ENCODE measurements around the gene NRXN3. TPM values are rescaled to one million over a fixed set of nuclear protein-coding genes. Genes with fewer than 3 reads are reported as not detected.

Gene NRXN3
- total and polyA plus RNA-seq, 4 donors = 1.4 to 8.3 (median 4.4) TPM

DNA sequence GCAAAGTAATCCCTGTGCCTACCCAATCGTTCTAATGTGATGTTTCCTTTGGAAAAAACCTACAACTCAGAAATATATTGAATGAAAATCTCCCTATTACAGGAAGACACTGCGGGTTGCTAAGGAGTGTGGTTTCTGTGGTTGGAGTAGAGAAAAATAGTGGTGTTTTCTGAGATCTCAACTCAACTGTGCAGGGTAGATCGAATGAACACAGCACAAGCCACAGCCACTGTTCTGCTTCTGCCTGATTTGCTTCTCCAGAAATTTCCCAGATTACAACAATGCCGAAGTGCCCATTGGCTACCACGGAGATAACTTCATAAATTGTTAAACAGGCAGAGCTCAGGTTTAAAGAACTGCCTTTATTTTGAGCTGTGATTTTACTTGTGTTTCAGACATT, 1560.8 kb downstream of the NRXN3 start:
- 45 to 59% methylated on average over 5 of the region's 5 CpGs for WGBS, 2 donors
- Histone ChIP-seq H3K9ac (ENCODE audit: insufficient read depth in 1 of 2, low read length in 2 of 2) (no peak overlapping the region), H3K27me3 (ENCODE audit: control insufficient read depth in 3 of 3, insufficient read depth in 3 of 3, low read length in 2 of 3) (no peaks in the 10 kb centered on the region), H3K4me1 (ENCODE audit: control insufficient read depth in 5 of 5, insufficient read depth in 5 of 5, low read length in 5 of 5) (peaks cover 0 to 4% (median 0%) of the 10 kb centered on the region in 5 donors), H3K27ac (ENCODE audit: low read depth in 1 of 2, low read length in 1 of 2) (no peak overlapping the region), H3K9me3 (ENCODE audit: control insufficient read depth in 4 of 4, insufficient read depth in 3 of 4, low read length in 3 of 4) (peaks cover 0 to 2% (median 0%) of the 10 kb centered on the region in 4 donors), H3K36me3 (ENCODE audit: control insufficient read depth in 4 of 4, insufficient read depth in 4 of 4, low read length in 4 of 4) (no peaks in the 10 kb centered on the region), H3K4me3 (no peak overlapping the region)
- TF ChIP-seq, protein P1, sequence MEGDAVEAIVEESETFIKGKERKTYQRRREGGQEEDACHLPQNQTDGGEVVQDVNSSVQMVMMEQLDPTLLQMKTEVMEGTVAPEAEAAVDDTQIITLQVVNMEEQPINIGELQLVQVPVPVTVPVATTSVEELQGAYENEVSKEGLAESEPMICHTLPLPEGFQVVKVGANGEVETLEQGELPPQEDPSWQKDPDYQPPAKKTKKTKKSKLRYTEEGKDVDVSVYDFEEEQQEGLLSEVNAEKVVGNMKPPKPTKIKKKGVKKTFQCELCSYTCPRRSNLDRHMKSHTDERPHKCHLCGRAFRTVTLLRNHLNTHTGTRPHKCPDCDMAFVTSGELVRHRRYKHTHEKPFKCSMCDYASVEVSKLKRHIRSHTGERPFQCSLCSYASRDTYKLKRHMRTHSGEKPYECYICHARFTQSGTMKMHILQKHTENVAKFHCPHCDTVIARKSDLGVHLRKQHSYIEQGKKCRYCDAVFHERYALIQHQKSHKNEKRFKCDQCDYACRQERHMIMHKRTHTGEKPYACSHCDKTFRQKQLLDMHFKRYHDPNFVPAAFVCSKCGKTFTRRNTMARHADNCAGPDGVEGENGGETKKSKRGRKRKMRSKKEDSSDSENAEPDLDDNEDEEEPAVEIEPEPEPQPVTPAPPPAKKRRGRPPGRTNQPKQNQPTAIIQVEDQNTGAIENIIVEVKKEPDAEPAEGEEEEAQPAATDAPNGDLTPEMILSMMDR (IDR thresholded peaks at IDR 0.05; ENCODE audit: control extremely low read depth, extremely low read depth) = no peak
- DNase-seq (no peak), ATAC-seq (ENCODE audit: insufficient read depth, low FRiP score) (no peak)

DNA sequence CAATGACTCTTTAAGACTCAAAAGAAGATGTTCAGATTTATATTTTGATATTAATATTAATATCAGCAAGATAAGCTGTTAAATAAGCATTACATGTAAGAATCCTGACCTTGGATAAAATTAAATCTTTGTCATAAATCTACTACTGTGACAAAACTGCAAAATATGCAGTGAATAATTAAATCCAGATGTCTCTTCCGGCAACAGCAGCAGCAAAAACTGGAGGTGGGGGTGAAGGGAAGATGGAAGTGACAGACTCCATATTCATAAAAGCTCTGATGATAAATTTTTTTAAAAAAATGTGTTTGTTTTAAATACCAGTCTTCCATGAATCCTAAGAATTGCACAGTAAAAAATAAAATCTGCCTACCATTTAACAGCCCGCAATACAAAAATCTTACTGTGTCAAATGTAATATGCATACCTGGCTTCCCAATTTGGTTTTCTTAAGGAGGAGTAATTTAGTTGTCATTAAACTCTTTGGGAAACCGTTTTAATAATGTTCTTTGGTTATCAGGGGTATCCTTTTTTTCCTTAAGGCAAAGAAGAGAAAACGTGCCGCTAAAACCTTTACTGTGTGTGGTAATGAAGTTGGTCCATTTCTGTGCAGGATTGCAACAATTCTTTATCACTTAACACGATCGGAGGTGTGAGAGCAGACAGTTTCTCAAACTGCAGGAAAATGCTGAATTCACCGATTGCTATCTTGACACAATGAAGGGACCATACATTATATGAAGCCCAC, 1562.9 kb downstream of the NRXN3 start:
- H3K9ac ChIP-seq (ENCODE audit: insufficient read depth in 1 of 2, low read length in 2 of 2) = no peak overlapping the region
- no peaks in the 10 kb centered on the region for H3K36me3 ChIP-seq (ENCODE audit: control insufficient read depth in 4 of 4, insufficient read depth in 4 of 4, low read length in 4 of 4)
- no peaks in the 10 kb centered on the region for H3K27me3 ChIP-seq (ENCODE audit: control insufficient read depth in 3 of 3, insufficient read depth in 3 of 3, low read length in 2 of 3)
- TF ChIP-seq, protein P1 (IDR thresholded peaks at IDR 0.05; ENCODE audit: control extremely low read depth, extremely low read depth) = no peak
- H3K4me1 ChIP-seq (ENCODE audit: control insufficient read depth in 5 of 5, insufficient read depth in 5 of 5, low read length in 5 of 5) = peaks cover 0 to 2% (median 0%) of the 10 kb centered on the region in 5 donors
- H3K27ac ChIP-seq (ENCODE audit: low read depth in 1 of 2, low read length in 1 of 2) = no peak overlapping the region
- ATAC-seq (ENCODE audit: insufficient read depth, low FRiP score) = no peak
- peaks cover 0 to 4% (median 1%) of the 10 kb centered on the region in 4 donors for H3K9me3 ChIP-seq (ENCODE audit: control insufficient read depth in 4 of 4, insufficient read depth in 3 of 4, low read length in 3 of 4)
- H3K4me3 ChIP-seq = no peak overlapping the region
- DNase-seq = no peak
- WGBS, 2 donors = 70 to 78% methylated on average over 8 of the region's 8 CpGs

DNA sequence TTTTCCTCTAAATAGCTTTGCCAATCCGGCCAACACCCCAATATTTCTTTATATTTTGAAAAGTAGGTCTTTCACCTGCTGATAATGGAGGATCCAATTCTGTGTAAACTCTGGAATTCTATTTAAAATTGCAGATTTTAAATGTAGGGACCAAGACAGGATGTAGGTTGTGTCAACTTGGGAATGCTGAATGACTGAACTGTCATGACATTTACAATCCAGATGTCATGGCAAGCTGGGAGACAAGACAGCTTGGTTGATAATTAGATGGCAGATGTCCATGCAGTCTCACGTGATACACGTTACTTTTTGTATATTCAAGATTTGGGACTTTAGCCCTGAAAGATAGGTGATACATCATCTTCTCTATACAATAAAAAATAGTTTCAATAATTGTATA, 1564.0 kb downstream of the NRXN3 start:
- TF ChIP-seq, protein P1 (IDR thresholded peaks at IDR 0.05; ENCODE audit: control extremely low read depth, extremely low read depth) = no peak
- 85 to 88% methylated on average over 3 of the region's 3 CpGs for WGBS, 2 donors
- Histone ChIP-seq H3K36me3 (ENCODE audit: control insufficient read depth in 4 of 4, insufficient read depth in 4 of 4, low read length in 4 of 4) (no peaks in the 10 kb centered on the region), H3K4me1 (ENCODE audit: control insufficient read depth in 5 of 5, insufficient read depth in 5 of 5, low read length in 5 of 5) (no peaks in the 10 kb centered on the region), H3K9me3 (ENCODE audit: control insufficient read depth in 4 of 4, insufficient read depth in 3 of 4, low read length in 3 of 4) (peaks cover 0 to 3% (median 1%) of the 10 kb centered on the region in 4 donors), H3K4me3 (no peak overlapping the region), H3K27me3 (ENCODE audit: control insufficient read depth in 3 of 3, insufficient read depth in 3 of 3, low read length in 2 of 3) (no peaks in the 10 kb centered on the region), H3K27ac (ENCODE audit: low read depth in 1 of 2, low read length in 1 of 2) (peak overlapping the region in 1 of 2 donors; percentile 21), H3K9ac (ENCODE audit: insufficient read depth in 1 of 2, low read length in 2 of 2) (no peak overlapping the region)
- no peak for DNase-seq
- no peak for ATAC-seq (ENCODE audit: insufficient read depth, low FRiP score)

All from lung (tissue), 12 donors.